ENCODE results near the gene ZNF705A.

- no peak for TF ChIP-seq CTCF (conservative IDR thresholded peaks at IDR 0.05; ENCODE audit: low read depth in 2 of 2)
- TF ChIP-seq, protein P1, sequence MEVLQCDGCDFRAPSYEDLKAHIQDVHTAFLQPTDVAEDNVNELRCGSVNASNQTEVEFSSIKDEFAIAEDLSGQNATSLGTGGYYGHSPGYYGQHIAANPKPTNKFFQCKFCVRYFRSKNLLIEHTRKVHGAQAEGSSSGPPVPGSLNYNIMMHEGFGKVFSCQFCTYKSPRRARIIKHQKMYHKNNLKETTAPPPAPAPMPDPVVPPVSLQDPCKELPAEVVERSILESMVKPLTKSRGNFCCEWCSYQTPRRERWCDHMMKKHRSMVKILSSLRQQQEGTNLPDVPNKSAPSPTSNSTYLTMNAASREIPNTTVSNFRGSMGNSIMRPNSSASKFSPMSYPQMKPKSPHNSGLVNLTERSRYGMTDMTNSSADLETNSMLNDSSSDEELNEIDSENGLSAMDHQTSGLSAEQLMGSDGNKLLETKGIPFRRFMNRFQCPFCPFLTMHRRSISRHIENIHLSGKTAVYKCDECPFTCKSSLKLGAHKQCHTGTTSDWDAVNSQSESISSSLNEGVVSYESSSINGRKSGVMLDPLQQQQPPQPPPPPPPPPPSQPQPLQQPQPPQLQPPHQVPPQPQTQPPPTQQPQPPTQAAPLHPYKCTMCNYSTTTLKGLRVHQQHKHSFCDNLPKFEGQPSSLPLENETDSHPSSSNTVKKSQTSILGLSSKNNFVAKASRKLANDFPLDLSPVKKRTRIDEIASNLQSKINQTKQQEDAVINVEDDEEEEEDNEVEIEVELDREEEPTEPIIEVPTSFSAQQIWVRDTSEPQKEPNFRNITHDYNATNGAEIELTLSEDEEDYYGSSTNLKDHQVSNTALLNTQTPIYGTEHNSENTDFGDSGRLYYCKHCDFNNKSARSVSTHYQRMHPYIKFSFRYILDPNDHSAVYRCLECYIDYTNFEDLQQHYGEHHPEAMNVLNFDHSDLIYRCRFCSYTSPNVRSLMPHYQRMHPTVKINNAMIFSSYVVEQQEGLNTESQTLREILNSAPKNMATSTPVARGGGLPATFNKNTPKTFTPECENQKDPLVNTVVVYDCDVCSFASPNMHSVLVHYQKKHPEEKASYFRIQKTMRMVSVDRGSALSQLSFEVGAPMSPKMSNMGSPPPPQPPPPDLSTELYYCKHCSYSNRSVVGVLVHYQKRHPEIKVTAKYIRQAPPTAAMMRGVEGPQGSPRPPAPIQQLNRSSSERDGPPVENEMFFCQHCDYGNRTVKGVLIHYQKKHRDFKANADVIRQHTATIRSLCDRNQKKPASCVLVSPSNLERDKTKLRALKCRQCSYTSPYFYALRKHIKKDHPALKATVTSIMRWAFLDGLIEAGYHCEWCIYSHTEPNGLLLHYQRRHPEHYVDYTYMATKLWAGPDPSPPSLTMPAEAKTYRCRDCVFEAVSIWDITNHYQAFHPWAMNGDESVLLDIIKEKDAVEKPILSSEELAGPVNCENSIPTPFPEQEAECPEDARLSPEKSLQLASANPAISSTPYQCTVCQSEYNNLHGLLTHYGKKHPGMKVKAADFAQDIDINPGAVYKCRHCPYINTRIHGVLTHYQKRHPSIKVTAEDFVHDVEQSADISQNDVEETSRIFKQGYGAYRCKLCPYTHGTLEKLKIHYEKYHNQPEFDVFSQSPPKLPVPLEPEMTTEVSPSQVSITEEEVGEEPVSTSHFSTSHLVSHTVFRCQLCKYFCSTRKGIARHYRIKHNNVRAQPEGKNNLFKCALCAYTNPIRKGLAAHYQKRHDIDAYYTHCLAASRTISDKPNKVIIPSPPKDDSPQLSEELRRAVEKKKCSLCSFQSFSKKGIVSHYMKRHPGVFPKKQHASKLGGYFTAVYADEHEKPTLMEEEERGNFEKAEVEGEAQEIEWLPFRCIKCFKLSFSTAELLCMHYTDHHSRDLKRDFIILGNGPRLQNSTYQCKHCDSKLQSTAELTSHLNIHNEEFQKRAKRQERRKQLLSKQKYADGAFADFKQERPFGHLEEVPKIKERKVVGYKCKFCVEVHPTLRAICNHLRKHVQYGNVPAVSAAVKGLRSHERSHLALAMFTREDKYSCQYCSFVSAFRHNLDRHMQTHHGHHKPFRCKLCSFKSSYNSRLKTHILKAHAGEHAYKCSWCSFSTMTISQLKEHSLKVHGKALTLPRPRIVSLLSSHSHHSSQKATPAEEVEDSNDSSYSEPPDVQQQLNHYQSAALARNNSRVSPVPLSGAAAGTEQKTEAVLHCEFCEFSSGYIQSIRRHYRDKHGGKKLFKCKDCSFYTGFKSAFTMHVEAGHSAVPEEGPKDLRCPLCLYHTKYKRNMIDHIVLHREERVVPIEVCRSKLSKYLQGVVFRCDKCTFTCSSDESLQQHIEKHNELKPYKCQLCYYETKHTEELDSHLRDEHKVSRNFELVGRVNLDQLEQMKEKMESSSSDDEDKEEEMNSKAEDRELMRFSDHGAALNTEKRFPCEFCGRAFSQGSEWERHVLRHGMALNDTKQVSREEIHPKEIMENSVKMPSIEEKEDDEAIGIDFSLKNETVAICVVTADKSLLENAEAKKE (CRISPR knock-in tag; IDR thresholded peaks at IDR 0.05): no peak
- no peak for TF ChIP-seq EZH2 (IDR thresholded peaks at IDR 0.05; ENCODE audit: low read depth, unreplicated experiment)
- TF ChIP-seq CREB1 (CRISPR knock-in tag; IDR thresholded peaks at IDR 0.05; ENCODE audit: low read depth): no peak
- TF ChIP-seq ZNF331 (CRISPR knock-in tag; IDR thresholded peaks at IDR 0.05; ENCODE audit: low read depth): no peak
- TF ChIP-seq POLR2AphosphoS5 (IDR thresholded peaks at IDR 0.05; ENCODE audit: low read depth): no peak
Observed at GRCh38 chr12:8127138-8127537, 29.7 kb upstream of the ZNF705A start.
